EH (cell line): ENCODE results near the gene CTRB2.

Source experiments
- DNase-seq: peaks from one replicate; pipeline ENCODE4 v3.0.0-alpha.2; 2015; ENCODE audit warnings: low read depth

CTRB2 gene

DNA sequence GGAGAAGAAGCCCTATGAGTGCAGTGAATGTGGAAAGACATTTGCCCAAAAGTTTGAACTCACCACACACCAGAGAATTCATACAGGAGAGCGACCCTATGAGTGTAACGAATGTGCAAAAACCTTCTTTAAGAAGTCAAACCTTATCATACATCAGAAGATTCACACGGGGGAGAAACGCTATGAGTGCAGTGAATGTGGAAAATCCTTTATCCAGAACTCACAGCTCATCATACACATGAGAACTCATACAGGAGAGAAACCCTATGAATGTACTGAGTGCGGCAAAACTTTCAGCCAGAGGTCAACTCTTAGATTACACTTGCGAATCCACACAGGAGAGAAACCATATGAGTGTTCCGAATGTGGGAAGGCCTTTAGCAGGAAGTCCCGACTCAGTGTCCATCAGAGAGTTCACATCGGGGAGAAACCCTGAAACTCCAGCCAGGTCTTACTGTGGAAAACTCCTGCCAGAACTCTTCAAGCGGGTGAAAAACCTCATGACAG is 37.0 kb downstream of the CTRB2 start:
- DNase-seq, result no peak

DNA sequence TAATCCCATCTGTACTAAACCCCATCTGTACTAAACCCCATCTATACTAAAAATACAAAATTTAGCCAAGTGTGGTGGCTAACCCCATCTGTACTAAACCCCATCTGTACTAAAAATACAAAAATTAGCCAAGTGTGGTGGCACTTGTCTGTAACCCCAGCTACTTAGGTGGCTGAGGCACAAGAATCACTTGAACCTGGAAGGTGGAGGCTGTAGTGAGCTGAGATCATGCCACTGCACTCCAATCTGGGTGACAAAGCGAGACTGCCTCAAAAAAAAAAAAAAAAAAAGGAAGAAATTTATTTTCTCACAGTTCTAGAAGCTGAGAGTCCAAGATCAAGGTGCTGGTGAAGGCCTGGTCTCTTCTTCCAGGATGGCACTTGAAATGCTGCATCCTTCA is 46.6 kb downstream of the CTRB2 start:
- no peak for DNase-seq
